Skin epidermis (tissue), 12 donors: ENCODE results near the gene MYLK.

Source experiments
- H3K27ac ChIP-seq, 21 experiments: fragments of 200-600 bp; sonication (generic) in 11 of 21; one replicate each; pipeline ENCODE4 v1.5.0; 2020; ENCODE audit warnings: mild to moderate bottlenecking in 3 of 21, inconsistent platforms in 2 of 21, moderate library complexity in 2 of 21
- H3K4me3 ChIP-seq, 7 experiments: fragments of 200-600 bp; sonication (generic) in 2 of 7; one replicate each; pipeline ENCODE4 v1.5.0; 2020; ENCODE audit warnings: inconsistent platforms in 2 of 7, mild to moderate bottlenecking in 2 of 7, moderate library complexity in 1 of 7

MYLK gene

GRCh38 chr3:123644358-123644757 lies 239.8 kb downstream of the MYLK start:
- H3K27ac ChIP-seq, result no peak overlapping the region
- H3K4me3 ChIP-seq, result no peak overlapping the region

GRCh38 chr3:123642957-123643330 lies 241.2 kb downstream of the MYLK start:
- no peak overlapping the region for H3K4me3 ChIP-seq
- no peak overlapping the region for H3K27ac ChIP-seq

- Histone ChIP-seq H3K4me3 (no peak overlapping the region), H3K27ac (peak overlapping the region in 2 of 21 experiments; percentile 11 to 23)
Observed at GRCh38 chr3:123642182-123642956, 241.8 kb downstream of the MYLK start.

GRCh38 chr3:123641505-123641904 lies 242.6 kb downstream of the MYLK start:
- Histone ChIP-seq H3K4me3 (no peak overlapping the region), H3K27ac (peak overlapping the region in 3 of 21 experiments; percentile 9 to 23 (median 11))

DNA sequence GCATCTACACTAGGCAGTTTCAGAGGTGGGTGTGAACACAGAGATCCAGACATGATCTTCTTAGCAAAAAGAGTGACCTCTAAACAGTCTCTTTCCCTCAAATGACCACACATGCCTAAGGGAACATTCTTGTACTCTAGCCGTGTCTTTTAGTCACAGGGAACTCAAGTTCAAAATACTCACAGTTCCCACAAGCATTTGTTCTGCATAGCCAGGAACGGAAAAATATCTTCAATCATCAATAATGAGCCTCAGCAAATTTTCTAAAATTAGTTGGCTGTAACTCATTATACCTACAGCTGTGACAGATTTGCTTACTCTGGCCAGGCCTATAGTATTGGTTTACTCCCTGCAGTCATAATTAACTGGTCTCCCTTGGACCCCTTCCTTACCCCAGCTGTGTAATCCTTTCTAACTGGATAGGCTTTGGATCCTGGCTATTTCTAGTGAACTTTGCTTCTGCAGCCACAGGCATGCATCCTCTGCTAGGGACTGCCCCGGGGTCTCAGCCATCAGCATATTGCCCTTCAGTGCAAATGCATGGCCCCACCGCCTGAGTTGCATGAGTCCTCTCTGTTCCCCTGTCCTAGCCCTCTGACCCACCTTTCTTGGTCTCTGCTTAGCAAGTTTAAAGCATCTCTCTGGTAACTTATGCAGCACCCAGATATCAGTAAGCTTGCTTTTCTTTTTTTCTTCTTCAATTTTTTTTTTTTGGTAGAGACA lies 243.2 kb downstream of the MYLK start:
- peak overlapping the region in 4 of 21 experiments; percentile 9 to 47 (median 24) for H3K27ac ChIP-seq

DNA sequence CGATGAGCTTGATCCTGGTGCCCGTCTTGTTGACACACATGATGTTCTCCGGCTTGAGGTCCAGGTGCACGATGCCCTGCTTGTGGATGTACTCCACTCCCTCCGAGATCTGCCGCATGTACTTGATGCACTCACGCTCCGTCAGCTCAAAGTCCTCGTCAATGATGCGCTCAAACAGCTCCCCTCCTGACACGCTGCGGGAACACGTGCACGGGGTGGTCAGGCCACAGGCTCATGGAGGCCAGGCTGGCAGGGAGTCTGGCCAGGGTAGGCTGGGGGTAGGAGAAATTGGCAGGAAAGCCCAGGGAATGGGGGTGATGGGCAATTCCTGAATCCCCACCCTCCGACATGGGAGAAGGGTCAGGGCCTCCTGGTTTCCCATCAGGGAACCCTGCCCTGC lies 243.8 kb downstream of the MYLK start:
- H3K27ac ChIP-seq, result peak overlapping the region in 3 of 21 experiments; percentile 26 to 47 (median 26)
- no peak overlapping the region for H3K4me3 ChIP-seq

More for the DNA sequence above, 243.2 kb downstream of the MYLK start:
- no peak overlapping the region for H3K4me3 ChIP-seq

DNA sequence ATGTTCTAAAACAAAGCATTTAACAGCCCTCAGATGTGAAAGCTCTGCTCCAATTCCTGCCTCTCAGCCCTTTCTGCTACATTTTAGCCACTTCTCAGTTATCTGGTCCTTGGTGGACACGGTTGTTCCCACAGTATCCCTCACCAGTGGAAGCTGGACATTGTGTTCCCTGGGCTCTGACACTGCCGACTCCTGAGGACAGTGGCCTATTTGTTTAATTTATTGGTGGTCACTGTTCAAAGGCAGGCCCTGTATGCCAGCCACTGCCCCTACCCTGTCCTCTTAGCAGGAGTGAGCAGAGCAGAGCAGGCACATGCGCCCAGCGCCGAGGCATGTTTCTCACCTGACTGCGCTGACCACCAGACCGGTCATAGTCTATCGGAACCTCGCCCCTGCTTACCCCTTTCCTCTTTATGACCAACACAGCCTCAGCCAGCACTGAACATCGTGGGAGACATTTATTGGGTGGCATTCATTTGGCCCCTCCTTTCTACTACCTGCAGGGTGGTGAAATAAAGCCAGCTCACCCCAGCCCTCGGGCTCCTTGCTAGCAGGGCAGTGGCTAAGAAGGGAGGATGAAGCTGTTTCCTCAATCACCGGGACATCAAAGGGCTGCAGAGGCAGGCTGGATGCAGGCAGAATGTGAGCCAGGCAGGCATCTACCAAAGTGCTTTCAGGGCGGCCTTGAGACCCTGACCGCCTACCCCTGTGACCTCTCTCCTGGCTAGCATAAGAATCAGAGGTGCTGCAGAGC lies 245.0 kb downstream of the MYLK start:
- Histone ChIP-seq H3K4me3 (no peak overlapping the region), H3K27ac (no peak overlapping the region)

- Histone ChIP-seq H3K4me3 (no peak overlapping the region), H3K27ac (no peak overlapping the region)
Observed at GRCh38 chr3:123637841-123638240, 246.3 kb downstream of the MYLK start.

DNA sequence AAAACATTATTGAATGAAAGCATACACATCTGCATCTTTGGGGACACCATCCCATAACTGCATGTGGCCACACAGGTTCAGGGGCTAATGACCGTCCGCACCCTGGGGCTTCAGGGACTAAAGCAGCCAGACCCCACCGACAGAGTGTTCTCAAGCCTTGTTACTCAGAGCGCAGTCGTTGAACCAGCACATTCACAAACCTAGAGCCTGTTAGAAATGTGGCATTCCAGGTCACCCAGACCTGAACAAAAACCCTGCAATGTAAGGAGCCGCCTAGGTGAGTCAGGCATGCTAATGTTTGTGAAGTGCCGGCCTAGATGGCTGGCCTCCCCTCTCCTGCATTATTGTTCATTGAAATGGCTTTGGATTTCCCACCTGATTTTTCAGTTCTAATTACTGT lies 247.0 kb downstream of the MYLK start:
- Histone ChIP-seq H3K4me3 (no peak overlapping the region), H3K27ac (no peak overlapping the region)

DNA sequence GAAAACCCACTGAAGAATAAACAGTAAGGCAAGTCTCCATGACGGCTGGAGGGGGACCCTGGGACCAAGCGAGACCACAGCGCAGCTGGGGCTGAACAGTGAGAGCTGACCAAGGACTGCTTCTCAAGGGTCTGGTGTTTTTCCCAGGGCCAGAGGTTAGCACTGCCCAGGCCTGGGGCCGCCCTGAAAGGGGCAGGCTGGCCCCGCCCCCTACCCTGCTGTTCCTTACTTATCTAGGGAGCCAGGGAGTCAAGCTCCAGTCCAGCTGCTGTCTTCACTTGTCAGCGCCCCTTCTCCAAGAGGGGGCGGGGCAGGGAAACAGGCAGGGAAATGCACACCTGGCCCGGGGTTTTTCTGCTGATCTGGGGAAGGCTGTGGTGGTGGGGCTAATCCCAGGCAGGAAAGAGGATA lies 247.7 kb downstream of the MYLK start:
- Histone ChIP-seq H3K27ac (no peak overlapping the region), H3K4me3 (no peak overlapping the region)

GRCh38 chr3:123635717-123636116 lies 248.4 kb downstream of the MYLK start:
- H3K27ac ChIP-seq, result peak overlapping the region in 2 of 21 experiments; percentile 17 to 53
- no peak overlapping the region for H3K4me3 ChIP-seq

GRCh38 chr3:123635217-123635616 lies 248.9 kb downstream of the MYLK start:
- H3K4me3 ChIP-seq, result no peak overlapping the region
- H3K27ac ChIP-seq, result peak overlapping the region in 3 of 21 experiments; percentile 17 to 53 (median 40)

DNA sequence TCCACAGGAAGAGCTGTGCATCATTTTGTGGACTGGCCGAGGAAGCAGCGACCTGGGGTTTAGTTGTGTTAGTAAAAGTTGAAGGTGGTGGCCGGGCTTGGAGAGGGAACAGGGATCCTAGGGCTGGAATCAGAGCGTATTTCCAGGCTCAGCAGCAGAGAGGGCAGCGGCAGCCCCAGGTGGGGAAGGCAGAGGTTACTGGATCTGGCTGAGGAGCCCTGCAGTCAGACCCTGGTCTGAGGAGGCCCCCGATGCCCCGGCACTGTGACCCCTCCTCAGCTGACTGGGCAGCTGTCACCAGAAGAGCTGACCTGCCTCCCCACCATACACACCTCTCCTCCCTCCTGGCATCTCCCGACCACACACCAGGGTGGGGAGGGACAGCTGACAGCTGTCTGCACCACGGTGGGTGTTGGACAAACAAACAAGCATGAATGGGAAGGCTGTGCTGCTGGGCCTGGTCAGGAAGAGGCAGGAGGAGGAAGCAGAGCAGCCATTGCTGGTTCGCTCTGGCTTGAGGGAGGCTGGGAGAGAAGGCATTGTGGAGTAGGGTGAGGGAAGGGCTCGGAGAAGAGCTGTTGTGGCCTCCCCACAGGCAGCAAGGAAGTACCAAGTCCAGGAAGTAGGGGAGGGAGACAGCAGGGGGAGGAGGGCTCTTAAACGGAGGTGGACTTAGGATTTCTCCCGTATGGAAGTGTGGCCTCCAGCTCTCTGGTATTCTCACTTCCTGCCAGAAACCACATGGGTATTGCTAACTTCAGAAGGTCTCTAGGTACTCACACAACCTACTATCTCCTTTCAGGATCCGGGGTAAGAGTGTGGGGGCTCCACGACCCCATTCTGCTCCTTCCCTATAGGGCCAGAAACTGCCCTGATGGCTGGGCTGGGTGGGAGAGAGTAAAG lies 249.7 kb downstream of the MYLK start:
- H3K27ac ChIP-seq, result peak overlapping the region in 5 of 21 experiments; percentile 23 to 56 (median 40)
- no peak overlapping the region for H3K4me3 ChIP-seq

DNA sequence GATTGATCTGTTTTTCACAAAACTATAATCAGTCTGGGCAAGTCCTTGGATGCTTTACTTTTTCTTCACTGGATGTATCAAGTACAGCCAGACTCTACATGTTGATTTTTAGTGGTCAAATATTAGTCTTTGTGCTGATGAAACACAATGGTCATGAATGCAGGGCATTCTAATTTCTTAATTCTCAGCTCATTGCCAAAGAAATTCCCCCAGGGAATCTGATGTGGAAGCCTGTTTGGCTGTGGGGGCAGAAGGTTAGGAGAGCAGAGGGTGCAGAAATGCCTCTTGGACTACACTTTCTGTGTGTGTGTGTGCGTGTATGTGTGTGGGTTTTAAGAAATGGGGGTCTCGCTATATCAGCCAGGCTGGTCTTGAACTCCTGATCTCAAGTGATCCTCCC lies 250.6 kb downstream of the MYLK start:
- Histone ChIP-seq H3K4me3 (no peak overlapping the region), H3K27ac (peak overlapping the region in 1 of 21 experiments; percentile 69)

DNA sequence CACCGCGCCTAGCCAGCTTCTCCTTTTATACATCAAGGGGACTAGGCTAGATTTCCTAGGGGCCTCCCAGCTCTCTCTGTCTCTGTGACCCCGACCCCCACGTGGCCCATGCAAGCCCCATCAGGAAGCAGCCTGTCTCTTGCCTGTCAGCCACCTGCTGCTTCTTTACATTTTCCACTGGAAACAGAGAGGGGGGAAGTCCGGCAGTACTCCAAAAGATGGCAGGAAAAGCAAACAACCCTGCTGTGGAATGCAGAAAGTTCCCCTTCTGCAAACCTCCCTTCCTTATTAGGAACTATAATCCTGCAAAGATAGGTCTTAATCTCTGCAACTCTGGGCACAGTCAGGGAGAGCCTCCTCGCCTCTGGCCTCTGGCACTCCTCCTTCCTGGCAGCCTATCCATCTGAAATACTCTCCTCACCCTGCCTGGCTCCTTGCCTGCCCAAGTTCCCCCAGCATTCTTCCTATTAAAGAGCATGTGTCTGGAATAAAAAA lies 251.9 kb downstream of the MYLK start:
- Histone ChIP-seq H3K27ac (peak overlapping the region in 5 of 21 experiments; percentile 19 to 52 (median 26)), H3K4me3 (no peak overlapping the region)

DNA sequence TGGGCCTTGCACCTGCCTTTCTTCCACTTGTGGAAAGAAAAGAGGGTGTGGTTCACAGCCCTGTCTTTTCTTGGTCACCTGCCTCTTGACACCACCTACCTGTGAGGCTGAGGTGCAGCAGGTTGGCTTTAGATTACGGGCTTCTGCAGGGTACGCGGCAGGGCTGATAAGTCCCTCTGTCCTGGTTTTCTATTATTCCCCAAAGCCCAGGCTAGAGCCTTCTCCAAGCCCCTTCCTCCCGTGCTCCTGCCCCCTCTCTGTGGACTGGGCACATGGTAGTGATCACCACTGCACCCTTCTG lies 254.4 kb downstream of the MYLK start:
- no peak overlapping the region for H3K27ac ChIP-seq
- no peak overlapping the region for H3K4me3 ChIP-seq

- Histone ChIP-seq H3K4me3 (no peak overlapping the region), H3K27ac (no peak overlapping the region)
Observed at GRCh38 chr3:123628996-123629746, 255.0 kb downstream of the MYLK start.
